GM20000 (cell line): Measurements from ENCODE around the gene CREB3L1.

Source experiments
- DNase-seq: peaks from one replicate; pipeline ENCODE4 v3.0.0; 2012; ENCODE audit warnings: low spot score
- TF ChIP-seq, protein P1 (sequence below): IDR thresholded peaks from 2 replicates; pipeline ENCODE4 v1.5.1; 2012; ENCODE audit warnings: mild to moderate bottlenecking, control low read depth; ENCODE audit errors: extremely low read depth, missing control alignments

Gene CREB3L1

DNA sequence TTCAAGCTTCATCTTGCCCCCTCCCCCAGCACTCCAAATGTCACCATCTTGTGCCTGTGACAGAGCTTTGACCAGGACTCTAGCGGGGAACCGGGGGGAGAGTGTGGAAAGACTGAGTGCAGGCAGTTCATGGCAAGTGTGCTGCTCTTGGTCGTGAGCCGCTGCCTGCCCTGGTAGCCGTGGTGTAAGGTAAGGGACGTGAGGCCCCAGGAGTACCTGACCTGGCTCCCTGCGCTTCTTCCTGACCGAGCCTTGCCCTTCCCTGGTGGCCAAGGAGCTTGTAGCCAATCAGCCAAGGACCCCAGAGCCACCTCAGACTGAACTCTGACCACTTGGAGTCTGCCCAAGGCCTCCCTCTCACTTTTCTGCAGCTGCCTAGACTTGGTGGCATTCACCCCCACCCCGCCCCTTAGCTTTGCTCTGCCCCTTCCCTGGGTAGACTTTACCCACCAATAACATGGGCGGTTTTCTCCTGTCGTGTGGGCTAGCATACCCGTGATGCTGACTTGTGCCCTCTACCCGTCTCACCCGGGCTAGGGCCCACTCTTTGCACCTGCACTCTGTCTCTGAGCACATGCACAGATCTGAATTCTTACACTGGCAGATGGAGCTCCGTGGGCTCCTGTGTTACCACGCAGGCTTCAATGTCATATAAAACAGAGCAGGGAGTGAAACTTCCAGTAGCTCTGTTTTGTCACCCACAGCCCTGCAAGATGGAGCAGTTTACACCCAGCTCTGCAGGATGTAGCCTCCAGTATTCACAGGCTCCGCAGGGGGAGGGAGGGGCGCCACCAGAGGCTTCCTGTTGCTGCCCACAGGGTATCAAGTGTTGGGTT, 71.3 kb downstream of the CREB3L1 start:
- no peak for DNase-seq
- TF ChIP-seq, protein P1, sequence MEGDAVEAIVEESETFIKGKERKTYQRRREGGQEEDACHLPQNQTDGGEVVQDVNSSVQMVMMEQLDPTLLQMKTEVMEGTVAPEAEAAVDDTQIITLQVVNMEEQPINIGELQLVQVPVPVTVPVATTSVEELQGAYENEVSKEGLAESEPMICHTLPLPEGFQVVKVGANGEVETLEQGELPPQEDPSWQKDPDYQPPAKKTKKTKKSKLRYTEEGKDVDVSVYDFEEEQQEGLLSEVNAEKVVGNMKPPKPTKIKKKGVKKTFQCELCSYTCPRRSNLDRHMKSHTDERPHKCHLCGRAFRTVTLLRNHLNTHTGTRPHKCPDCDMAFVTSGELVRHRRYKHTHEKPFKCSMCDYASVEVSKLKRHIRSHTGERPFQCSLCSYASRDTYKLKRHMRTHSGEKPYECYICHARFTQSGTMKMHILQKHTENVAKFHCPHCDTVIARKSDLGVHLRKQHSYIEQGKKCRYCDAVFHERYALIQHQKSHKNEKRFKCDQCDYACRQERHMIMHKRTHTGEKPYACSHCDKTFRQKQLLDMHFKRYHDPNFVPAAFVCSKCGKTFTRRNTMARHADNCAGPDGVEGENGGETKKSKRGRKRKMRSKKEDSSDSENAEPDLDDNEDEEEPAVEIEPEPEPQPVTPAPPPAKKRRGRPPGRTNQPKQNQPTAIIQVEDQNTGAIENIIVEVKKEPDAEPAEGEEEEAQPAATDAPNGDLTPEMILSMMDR, result no peak

DNA sequence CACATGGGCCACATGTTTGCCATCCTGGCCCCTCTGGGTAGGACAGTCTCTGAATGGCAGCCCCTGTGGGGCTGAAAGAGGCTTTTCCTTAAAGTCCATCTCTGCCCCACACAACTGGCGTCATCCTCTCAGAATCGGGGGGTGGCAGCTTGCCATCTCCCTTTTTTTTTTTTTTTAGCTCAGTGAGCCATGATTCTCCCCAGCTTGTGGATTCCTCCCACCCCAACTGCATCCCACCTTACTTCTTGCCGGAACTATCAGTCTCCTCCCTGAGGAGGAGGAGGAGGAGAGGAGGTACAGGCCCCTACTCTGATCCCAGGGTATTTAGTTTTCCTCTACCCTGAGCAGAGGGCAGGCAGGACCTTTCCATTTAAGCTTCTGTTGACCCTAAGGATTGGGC, 73.2 kb downstream of the CREB3L1 start:
- TF ChIP-seq, protein P1, result no peak
- DNase-seq, result no peak

DNA sequence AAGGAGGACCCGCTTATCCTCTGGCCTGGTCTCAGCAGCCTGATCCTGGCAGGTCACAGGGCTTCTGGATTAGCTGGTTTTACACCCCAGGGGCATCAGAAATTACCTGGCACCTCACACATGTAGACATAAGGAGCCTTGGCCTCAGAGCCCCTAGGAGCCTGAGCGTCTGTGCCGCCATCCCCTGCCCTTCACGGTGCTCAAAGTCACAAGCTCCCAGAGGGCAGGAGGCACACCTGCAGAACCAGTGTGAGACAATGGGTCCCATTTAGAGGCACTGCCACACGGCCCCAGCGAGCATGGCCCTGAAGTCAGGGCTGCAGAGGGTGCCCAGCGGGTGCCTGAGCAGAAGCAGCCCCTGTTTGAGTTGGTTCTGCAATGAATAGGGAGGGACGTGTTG, 73.7 kb downstream of the CREB3L1 start:
- TF ChIP-seq, protein P1, result no peak
- DNase-seq, result no peak

GRCh38 chr11:46351606-46352005, 74.1 kb downstream of the CREB3L1 start:
- TF ChIP-seq, protein P1, result no peak
- DNase-seq, result no peak

DNA sequence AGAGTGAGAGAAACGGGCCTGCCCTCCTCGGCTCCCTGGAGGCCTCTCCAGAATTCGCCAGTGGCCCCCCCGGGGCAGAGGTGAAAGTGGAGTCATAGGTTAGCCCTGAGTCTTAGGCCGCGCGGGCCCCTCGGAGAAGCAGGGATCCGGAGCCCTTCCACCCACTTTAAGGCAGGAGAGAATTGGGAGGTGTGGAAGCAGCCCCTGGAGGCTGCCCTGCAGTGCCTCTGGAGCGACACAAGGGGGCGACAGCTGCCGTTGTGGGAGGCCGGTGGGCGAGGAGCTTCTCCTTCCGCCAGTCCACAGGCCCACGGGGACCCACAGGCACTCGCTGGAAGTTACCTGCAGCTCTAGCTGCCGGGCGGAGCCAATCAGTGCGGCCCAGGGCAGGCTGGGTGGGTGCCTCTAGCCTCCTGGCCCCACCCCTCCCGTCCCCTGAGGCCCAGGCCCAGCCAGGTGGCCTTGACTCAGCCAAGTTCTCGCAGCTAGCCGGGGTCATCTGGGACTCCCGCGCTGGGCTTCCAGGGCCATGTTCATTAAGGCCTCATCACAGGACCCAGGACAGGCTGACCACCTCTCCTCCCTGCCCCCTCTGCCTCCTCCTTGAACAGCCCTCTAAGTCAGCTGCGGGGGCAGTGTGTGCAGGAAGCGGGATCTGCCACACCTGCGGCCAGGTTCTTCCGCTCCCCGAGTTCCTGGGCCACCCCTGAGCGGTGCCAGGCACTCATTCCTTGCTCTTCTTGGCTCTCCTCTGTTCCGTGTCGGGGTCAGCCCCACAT, 74.8 kb downstream of the CREB3L1 start:
- DNase-seq, result peak; percentile 72
- TF ChIP-seq, protein P1, result peak; percentile 83

GRCh38 chr11:46353698-46354097, 76.2 kb downstream of the CREB3L1 start:
- DNase-seq, result no peak
- TF ChIP-seq, protein P1, result no peak

GRCh38 chr11:46356924-46357482, 79.5 kb downstream of the CREB3L1 start:
- TF ChIP-seq, protein P1, result no peak
- DNase-seq, result no peak
